GM19351 (cell line): Measurements from ENCODE around the gene PKD1.
"Not testable (repeated sequence)": the region's sequence is repeated elsewhere in the genome, so short reads cannot be mapped to it uniquely, and the experiment has no call there.

ENCODE experiments used
- ATAC-seq: cut with Tn5 transposase; IDR thresholded peaks from one replicate; pipeline ENCODE4 v1.9.1; 2021; ENCODE audit warnings: mild to moderate bottlenecking, moderate library complexity; ENCODE audit not compliant: unreplicated experiment

PKD1 gene

DNA sequence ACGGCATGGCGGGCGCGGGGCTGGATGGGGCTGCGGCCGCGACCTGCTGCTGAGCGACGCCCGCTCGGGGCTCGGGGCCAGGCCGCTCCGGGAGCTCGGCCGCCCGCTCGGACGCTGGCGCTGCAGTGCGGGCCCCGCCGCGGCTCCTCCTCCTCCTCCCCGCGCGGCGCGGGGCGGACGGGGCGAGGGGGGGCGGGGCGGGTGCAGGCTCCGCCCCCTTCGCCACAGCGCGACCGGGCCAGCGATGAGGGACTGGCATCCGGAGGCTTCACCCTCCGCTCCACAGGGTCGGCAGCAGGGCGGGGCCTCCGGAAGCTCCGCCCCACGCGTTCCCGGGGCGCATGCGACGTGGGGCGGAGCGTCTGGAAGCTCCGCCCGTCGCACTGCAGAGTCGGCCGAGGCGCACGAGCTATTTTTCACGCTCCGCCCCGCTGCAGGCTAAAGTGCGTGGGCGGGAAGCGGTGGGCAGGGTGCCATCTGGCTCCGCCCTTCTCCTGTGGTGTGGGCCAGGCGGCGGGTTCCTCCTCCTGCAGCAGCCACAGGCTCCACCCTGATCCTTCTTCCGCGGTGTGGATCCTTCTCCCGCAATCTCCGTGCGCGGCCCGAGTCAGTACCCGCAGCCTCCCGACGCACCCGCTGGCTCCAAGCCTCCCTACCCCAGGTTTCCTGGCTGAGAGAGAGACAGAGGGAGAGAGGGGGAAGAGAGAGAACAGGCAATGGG lies at the start of gene PKD1:
PKD1 (minus strand) TSS at position 129 of the 721 bp plus-strand sequence. CDS start 209 bp downstream, outside the sequence.
- not testable (repeated sequence) for ATAC-seq

GRCh38 chr16:2184962-2185361 lies 49.3 kb upstream of the PKD1 start:
- ATAC-seq: no peak

DNA sequence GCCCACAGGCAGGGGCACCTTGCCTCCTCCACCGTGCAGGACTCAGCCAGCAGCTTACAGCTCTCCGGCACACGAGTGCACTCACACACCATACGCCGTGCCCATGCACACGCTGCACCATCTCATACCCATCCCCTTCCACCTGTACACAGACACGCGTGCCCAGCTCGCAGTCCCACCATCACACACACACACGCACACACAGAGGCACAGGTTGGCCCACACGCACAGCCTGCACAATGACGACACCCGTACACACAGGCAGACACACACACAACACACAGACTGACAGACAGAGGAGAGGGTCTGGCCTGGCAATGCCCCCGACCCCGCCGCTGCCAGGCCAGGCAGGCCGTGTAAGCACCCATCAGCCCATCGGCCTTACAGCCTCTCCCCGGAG lies 48.6 kb upstream of the PKD1 start:
- no peak for ATAC-seq

GRCh38 chr16:2183671-2184070 lies 48.0 kb upstream of the PKD1 start:
- ATAC-seq: no peak

DNA sequence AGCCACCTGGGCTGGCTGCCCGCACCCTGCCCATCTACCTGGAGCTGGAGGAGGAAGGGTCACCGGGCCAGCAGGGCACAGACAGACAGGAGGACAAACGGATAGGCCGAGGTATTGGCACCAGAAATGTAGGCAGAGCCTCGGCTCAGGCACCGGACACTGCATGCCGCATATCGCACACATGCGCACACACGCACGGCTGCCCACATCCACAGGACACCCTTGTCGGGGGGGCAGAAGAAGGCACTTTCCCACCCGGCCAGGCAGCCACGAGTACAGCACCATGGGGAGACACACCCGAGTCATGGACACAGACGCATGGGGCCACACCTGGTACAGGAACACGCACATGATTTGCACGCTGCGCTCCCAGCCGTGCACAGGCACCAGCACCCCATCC lies 46.3 kb upstream of the PKD1 start:
- ATAC-seq: no peak

GRCh38 chr16:2180962-2181923 lies 45.5 kb upstream of the PKD1 start:
- ATAC-seq: no peak

GRCh38 chr16:2180461-2180860 lies 44.8 kb upstream of the PKD1 start:
- no peak for ATAC-seq

- no peak for ATAC-seq
These were observed 43.9 kb upstream of the PKD1 start for GRCh38 chr16:2179576-2179975.

DNA sequence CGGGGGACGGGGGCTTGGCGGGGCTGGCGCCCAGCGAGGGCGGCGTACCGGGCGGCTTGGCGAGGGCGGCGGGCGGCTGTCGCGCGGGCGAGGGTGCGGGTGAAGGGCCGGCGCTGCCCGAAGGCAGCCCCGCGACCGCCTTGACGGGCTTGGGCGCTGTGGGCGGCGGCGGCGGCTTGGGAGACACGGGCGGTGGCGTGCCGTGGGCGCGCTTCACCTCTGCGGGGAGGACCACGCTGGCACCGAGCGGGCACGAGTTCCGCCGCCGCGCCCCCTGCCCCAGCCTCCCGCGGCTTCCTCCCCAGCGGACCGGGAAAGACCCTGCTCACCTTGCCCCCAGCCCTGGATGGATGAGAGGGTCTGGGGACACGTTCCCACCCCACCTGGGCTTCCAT lies 43.4 kb upstream of the PKD1 start:
- ATAC-seq: no peak

DNA sequence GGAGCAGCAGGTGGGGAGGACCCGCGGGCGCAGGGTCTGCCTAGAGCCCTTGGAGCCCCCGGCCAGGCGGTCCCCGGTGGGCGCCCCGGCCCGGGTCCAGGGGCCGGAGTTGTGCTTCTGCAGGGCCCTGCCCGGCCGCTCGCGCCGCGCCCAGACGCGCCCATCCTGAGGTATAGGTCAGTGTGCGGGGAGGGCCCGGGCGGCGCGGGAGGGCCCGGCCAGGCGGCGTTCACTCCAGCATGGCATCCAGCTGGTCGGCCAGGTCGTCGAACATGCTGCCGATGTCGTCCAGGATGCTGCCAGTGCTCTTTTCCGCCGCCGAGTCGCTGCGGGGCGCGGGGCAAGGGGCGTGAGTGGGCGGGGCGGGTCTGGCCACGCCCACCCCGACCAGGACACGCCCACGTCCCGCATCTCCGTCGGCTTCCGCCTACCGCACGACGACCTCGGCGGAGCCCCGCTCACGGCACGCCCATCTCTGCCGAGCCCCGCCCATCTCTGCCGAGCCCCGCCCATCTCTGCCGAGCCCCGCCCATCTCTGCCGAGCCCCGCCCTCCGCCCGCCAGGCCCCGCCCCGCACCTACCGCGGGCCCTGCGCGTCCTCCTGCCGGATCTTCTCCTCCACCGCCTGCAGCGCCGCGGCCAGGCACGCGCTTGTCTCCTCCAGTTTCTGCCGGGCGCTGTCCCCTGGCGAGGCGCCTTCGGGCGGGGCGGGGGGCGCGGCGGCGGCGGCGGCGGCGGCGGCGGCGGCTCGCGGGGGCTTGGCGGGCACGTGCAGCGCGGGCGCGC lies 42.8 kb upstream of the PKD1 start:
- ATAC-seq: no peak

DNA sequence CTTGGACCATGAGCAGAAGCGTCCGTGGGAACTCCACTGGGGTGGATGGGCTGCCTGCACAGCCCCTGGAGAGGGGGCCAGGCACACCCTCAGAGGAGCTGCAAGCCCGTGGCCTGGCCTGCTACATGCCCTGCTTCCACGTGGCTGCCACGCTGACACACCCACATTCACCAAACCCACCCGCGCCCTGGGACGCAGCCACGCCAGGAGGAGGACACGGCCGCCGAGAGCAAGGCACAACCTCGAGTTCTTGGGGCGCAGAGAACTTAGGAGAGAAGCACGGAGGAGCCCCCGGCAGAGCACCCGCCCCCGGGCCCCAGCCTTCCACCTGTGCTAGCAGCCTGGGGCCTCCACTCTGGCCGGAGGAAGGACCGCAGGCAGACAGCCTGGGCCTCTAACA lies 41.9 kb upstream of the PKD1 start:
- no peak for ATAC-seq

DNA sequence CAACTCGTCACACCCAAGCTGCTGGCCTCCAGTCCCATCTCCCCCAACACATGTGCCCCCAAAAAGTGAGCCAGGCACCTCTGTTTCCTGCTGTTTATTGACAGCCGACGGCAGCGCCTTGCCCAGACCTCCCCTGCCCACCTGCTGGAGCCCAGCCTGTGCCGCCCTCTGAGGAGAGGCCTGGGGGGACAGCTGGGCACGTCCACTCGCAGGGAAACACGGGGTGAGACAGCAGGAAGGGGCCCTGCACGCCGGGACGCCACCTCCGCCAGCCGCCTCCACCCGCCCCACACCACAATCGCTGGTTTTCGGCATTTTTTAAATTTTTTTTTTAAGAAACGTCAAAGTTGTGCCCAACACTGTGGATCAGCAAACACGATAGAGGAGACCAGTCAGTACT lies 41.4 kb upstream of the PKD1 start:
- ATAC-seq: no peak

- ATAC-seq: no peak
These were observed 40.3 kb upstream of the PKD1 start for GRCh38 chr16:2176047-2176446.

GRCh38 chr16:2175454-2175853 lies 39.8 kb upstream of the PKD1 start:
- ATAC-seq: no peak

- ATAC-seq: no peak
These were observed 38.9 kb upstream of the PKD1 start for GRCh38 chr16:2174396-2175131.

- ATAC-seq: no peak
These were observed 38.2 kb upstream of the PKD1 start for GRCh38 chr16:2173916-2174315.

DNA sequence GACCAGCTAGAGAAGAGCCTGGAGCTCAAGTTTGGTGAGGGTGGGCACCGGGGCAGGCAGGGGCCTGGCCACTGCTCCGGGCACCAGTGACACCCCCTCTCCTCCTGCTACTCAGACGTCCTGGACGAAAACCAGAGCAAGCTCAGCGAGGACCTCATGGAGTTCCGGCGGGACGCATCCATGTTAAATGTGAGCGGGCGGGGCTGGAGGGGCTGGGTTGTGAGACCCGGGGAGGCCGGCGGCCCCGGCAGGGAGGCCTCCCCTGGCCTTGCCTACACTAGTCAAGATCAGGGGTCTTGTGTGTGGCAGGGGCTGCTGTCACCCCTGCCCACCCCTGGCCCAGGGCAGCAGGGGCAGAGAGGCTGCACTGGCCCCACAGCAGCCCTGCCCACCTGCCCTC lies 37.7 kb upstream of the PKD1 start:
- ATAC-seq: no peak

DNA sequence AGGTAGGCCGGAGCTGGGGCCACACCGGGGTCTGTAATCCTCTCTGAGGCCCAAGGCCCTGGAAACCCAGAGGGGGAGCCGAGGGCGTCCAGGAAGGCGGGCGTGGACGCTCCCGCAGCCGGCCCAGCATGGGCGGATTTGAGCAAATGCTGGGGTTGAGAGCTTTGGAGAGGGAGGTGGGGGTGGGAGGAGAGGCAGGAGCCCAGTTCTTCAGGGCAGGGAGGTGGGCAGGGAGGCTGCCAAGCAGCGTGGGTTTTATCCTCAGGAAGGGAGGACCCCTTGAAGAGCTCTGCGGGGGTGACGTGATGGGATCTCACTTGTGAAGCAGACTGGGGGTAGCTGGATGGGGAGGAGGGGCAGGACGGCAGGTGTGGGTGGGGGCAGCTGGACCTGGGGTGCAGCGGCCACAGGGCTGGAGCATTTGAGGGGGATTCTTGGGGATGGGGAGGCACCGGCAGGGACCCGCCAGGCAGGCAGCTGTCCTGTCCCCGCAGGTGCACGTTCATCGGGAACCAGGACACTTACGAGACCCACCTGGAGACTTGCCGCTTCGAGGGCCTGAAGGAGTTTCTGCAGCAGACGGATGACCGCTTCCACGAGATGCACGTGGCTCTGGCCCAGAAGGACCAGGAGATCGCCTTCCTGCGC lies 37.1 kb upstream of the PKD1 start:
- no peak for ATAC-seq

DNA sequence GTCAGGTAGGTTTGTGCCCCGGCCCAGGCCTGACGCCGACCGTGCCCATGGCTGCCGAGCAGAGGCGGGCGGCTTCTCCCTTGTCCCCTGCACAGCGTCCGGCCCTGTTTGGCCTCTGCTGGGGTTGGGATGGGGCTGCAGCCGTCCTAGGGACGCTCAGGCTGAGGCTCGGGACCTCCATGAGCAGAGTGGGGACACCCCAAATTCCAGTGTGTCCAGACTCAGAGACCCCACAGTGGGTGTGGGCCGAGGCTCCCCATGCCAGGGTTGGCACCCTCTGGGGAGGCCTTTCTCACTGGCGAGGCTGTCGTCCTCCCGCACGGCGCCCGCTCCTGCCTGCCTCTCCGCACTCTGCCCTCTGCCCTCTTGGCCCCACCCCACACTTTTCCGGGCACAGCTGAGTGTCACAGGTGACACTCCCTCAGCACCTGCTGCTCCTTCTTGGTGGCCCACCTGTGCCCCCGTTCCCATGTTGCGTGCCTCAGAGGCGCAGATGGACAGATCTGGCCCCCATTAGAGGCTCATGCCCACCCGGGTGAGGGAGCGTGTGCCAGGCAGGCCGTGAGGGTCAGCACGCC lies 36.0 kb upstream of the PKD1 start:
- no peak for ATAC-seq
